ENCODE measurements around the gene SIDT2. TPM values are rescaled to one million over a fixed set of nuclear protein-coding genes. Genes with fewer than 3 reads are reported as not detected.
A peak's percentile ranks its signal among the peaks of the same experiment; 100 is the strongest.

SIDT2 gene
- total RNA-seq, 1 donor from 2014 or later: 45.4 TPM

DNA sequence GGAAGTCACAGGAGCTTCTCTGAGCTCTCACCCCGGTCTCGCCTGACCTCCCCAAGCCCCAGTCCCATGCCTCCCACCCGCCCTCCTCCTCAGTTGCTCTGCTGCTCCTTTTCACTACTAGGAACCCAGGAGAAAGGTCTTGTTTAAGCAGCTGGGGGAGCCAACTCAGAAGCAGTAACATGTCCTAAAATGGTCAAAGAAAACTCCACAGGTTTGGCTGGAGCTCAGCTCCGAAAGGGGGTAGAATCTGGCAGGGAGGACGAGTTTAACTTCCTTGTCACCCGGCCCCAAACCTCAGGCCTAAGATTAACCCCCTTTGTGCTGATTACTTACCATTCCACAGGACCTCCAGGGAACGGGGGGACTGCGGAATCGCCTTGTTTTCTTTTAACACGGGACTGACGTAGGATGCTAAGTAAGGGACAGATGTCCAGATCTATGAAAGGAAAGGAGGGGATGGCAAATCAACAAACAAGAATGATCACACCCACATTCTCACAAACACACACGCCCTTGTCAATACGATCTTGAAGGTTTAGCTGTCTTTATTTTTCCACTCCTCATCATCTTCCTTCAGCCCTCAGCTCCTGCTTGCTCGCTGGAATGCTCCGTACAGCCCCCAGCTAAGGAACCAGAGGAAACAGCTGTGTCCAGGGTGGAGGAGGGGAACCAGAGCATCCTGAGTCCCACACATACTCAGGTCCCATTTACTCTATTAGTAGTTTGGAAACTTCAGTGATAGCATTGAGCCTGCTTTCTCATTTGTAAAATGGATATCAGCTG lies 39.8 kb downstream of the SIDT2 start:
- peak overlapping the region; percentile 90 to 94 for H3K27ac ChIP-seq
- peak in 1 of 2 donors; percentile 88 for DNase-seq (ENCODE audit: low spot score in 2 of 2)
- H3K27me3 ChIP-seq: no peaks in the 10 kb centered on the region
- H3K36me3 ChIP-seq: peaks cover 4 to 15% of the 10 kb centered on the region in 2 donors
- intact Hi-C loops (cut with DNase I): no loop called here
- H3K4me1 ChIP-seq: peaks cover 41 to 55% of the 10 kb centered on the region in 2 donors
- H3K4me3 ChIP-seq: peak overlapping the region in 1 of 2 donors; percentile 51
- TF ChIP-seq, protein P1, sequence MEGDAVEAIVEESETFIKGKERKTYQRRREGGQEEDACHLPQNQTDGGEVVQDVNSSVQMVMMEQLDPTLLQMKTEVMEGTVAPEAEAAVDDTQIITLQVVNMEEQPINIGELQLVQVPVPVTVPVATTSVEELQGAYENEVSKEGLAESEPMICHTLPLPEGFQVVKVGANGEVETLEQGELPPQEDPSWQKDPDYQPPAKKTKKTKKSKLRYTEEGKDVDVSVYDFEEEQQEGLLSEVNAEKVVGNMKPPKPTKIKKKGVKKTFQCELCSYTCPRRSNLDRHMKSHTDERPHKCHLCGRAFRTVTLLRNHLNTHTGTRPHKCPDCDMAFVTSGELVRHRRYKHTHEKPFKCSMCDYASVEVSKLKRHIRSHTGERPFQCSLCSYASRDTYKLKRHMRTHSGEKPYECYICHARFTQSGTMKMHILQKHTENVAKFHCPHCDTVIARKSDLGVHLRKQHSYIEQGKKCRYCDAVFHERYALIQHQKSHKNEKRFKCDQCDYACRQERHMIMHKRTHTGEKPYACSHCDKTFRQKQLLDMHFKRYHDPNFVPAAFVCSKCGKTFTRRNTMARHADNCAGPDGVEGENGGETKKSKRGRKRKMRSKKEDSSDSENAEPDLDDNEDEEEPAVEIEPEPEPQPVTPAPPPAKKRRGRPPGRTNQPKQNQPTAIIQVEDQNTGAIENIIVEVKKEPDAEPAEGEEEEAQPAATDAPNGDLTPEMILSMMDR (IDR thresholded peaks at IDR 0.05): no peak
- no peaks in the 10 kb centered on the region for H3K9me3 ChIP-seq

DNA sequence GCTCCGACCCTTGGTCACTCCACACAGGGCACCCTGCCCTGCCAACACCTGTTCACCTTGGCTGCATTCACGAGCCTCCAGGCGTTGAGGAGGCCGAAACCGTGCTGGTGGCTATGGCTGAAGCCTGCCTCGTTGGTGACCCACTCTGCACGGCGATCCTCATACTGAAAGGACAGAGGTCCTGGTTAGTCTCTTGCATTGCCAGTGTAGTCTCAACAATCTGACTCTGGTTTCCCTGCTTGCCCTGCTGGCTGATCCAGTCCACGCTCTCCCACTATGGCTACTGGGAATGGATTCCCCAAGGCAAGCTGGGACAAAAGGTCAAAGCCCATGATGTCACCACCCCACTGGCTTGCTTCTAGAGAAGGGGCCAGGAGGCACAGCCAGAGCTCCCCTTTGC lies 40.5 kb downstream of the SIDT2 start:
- intact Hi-C loops (cut with DNase I): no loop called here
- Histone ChIP-seq H3K27ac (peak overlapping the region; percentile 90 to 94), H3K36me3 (peaks cover 11 to 20% of the 10 kb centered on the region in 2 donors), H3K4me3 (peak overlapping the region in 1 of 2 donors; percentile 51), H3K4me1 (peaks cover 41 to 55% of the 10 kb centered on the region in 2 donors), H3K9me3 (no peaks in the 10 kb centered on the region), H3K27me3 (no peaks in the 10 kb centered on the region)
- TF ChIP-seq, protein P1 (IDR thresholded peaks at IDR 0.05): no peak
- DNase-seq (ENCODE audit: low spot score in 2 of 2): peak in 1 of 2 donors; percentile 71

DNA sequence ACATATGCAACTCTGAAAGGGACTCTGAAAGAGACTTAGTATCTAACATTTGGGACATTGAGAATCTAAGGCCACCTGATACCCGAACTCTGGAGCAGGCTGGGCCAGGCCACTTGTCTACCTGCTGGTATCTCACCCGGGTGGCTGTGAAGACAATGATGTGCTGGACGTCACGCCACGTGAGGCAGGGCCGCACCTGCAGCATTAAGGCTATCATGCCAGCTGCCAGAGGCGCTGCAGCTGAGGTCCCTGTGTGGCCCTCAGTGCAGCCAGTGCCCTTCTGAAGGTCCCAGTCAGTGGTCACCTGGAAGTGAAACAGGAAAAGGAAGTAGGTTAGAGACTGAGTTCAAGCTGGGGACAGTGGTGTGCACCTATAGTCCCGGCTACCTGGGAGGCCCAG lies 40.9 kb downstream of the SIDT2 start:
- peaks cover 41 to 55% of the 10 kb centered on the region in 2 donors for H3K4me1 ChIP-seq

DNA sequence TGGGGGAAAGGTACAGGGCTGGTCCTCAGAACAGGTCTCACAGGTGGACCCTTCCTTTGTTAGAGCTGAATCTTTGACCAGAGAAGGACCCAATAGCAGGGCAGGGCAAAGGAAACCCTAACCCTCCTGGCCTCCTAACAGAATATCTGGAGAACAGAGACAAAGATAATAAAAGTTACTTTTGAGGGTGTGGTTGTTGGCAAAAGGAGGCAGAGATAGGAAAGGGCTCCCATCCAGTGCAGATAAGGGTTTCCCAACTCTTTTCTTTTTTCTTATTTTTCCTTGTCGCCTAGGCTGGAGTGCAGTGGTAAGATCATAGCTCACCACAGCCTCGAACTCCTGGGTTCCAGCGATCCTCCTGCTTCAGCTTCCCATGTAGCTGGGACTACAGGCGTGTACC lies 41.5 kb downstream of the SIDT2 start:
- H3K27ac ChIP-seq: peak overlapping the region; percentile 90 to 94
- DNase-seq (ENCODE audit: low spot score in 2 of 2): no peak
- peaks cover 41 to 55% of the 10 kb centered on the region in 2 donors for H3K4me1 ChIP-seq
- peaks cover 11 to 20% of the 10 kb centered on the region in 2 donors for H3K36me3 ChIP-seq
- H3K27me3 ChIP-seq: no peaks in the 10 kb centered on the region
- H3K9me3 ChIP-seq: no peaks in the 10 kb centered on the region
- intact Hi-C loops (cut with DNase I): loop anchor here (1.0 kb wide), 1 partner anchor 21 kb away; the partner anchor contains the start of gene TAGLN
- H3K4me3 ChIP-seq: peak overlapping the region in 1 of 2 donors; percentile 46
- TF ChIP-seq, protein P1 (IDR thresholded peaks at IDR 0.05): no peak

More for the DNA sequence above, 40.9 kb downstream of the SIDT2 start:
- TF ChIP-seq, protein P1 (IDR thresholded peaks at IDR 0.05): no peak
- DNase-seq (ENCODE audit: low spot score in 2 of 2): peak in 1 of 2 donors; percentile 64
- H3K27ac ChIP-seq: peak overlapping the region; percentile 90 to 94
- no peaks in the 10 kb centered on the region for H3K27me3 ChIP-seq
- H3K4me3 ChIP-seq: peak overlapping the region in 1 of 2 donors; percentile 46
- peaks cover 11 to 23% of the 10 kb centered on the region in 2 donors for H3K36me3 ChIP-seq
- intact Hi-C loops (cut with DNase I): no loop called here
- H3K9me3 ChIP-seq: no peaks in the 10 kb centered on the region

DNA sequence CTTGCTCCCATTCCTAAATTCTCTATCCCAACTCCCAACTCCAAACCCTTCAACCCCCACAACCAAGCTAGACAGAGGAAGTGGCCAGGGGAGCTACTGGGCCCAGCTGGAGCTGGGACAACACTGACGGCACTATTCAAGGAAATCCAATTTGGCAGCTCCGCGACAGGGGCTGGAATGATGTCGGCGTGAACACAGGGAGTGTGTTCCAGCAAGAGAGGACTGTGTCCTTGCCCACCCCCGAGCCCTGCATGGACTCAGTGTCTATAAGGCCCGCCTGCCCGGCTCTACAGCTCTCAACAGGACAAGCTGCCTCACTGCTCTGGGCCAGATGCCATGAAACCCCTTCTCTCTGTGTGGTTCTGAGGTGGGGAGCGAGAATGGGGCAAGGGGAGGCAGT lies 42.0 kb downstream of the SIDT2 start:
- peak overlapping the region; percentile 90 to 94 for H3K27ac ChIP-seq
- TF ChIP-seq, protein P1 (IDR thresholded peaks at IDR 0.05): no peak
- H3K4me3 ChIP-seq: peak overlapping the region; percentile 3 to 46
- H3K36me3 ChIP-seq: peaks cover 13 to 20% of the 10 kb centered on the region in 2 donors
- peaks cover 41 to 55% of the 10 kb centered on the region in 2 donors for H3K4me1 ChIP-seq
- DNase-seq (ENCODE audit: low spot score in 2 of 2): peak; percentile 55 to 95
- H3K9me3 ChIP-seq: no peaks in the 10 kb centered on the region
- intact Hi-C loops (cut with DNase I): loop anchor here (1.0 kb wide), 1 partner anchor 21 kb away; the partner anchor contains the start of gene TAGLN
- no peaks in the 10 kb centered on the region for H3K27me3 ChIP-seq

Data from ascending aorta (tissue), 2 donors.